ENCODE data around the gene ADARB2. TPM values are rescaled to one million over a fixed set of nuclear protein-coding genes. Genes with fewer than 3 reads are reported as not detected.
"Not testable (repeated sequence)": the region's sequence is repeated elsewhere in the genome, so short reads cannot be mapped to it uniquely, and the experiment has no call there.

ADARB2 gene
- total RNA-seq, 4 donors from 2014 or later, result 1.3 to 5.4 (median 1.8) TPM

DNA sequence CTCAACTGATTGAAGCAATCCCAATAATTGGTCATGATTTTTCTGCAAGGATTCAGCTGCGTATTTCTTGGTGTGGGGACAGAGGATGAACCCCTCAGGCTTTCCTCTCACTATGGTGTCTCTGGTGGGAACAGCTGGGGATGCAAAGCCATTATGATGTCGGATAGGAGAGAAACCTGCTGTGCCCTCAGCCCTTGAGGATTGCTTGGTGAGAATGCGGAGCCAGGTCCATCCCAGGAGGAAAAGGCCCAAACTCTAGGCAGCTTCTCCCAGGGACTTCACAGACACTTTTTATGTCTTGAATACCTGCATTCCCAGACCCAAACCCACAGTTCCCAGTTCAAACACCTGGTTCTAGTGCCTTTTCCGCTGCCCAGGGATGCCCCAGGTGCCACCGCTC, 379.2 kb downstream of the ADARB2 start:
- TF ChIP-seq, protein P1, sequence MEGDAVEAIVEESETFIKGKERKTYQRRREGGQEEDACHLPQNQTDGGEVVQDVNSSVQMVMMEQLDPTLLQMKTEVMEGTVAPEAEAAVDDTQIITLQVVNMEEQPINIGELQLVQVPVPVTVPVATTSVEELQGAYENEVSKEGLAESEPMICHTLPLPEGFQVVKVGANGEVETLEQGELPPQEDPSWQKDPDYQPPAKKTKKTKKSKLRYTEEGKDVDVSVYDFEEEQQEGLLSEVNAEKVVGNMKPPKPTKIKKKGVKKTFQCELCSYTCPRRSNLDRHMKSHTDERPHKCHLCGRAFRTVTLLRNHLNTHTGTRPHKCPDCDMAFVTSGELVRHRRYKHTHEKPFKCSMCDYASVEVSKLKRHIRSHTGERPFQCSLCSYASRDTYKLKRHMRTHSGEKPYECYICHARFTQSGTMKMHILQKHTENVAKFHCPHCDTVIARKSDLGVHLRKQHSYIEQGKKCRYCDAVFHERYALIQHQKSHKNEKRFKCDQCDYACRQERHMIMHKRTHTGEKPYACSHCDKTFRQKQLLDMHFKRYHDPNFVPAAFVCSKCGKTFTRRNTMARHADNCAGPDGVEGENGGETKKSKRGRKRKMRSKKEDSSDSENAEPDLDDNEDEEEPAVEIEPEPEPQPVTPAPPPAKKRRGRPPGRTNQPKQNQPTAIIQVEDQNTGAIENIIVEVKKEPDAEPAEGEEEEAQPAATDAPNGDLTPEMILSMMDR (IDR thresholded peaks at IDR 0.05), result no peak
- TF ChIP-seq EP300 (IDR thresholded peaks at IDR 0.05) (no peak), POLR2AphosphoS5 (IDR thresholded peaks at IDR 0.05) (no peak), POLR2A (IDR thresholded peaks at IDR 0.05) (no peak)
- peaks cover 29% of the 10 kb centered on the region for H3K27me3 ChIP-seq
- H3K4me3 ChIP-seq, result no peak overlapping the region
- H3K27ac ChIP-seq, result no peak overlapping the region
- no peaks in the 10 kb centered on the region for H3K36me3 ChIP-seq
- ATAC-seq, result no peak
- 88% methylated on average over 2 of the region's 5 CpGs; no CpG with 5 or more reads in 1 of the 2 donors for WGBS, 2 donors (ENCODE audit: low coverage in 1 of 2)
- no peaks in the 10 kb centered on the region for H3K9me3 ChIP-seq
- peaks cover 0 to 9% (median 0%) of the 10 kb centered on the region in 3 donors for H3K4me1 ChIP-seq

DNA sequence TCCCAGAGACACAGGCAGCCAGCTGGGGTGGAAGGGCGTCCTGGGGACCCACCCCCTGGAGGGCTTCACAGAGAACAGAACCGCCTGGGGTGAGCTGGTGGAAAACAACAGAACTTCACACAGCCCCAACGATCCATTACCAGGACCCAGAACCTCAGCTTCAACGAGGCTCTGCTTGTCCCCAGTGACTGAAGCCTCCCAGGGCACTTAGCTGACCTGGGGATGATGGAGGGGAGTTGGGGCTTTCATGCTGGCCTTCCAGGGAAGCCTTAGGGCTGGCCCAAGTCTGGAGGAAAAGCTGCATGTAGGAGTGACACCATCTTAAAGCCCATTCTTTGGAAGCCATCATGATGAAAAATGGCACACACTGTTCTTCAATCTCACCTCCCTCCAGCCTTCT, 381.0 kb downstream of the ADARB2 start:
- Histone ChIP-seq H3K27me3 (peaks cover 25% of the 10 kb centered on the region), H3K36me3 (no peaks in the 10 kb centered on the region), H3K9me3 (no peaks in the 10 kb centered on the region), H3K4me3 (no peak overlapping the region), H3K4me1 (peaks cover 0 to 9% (median 0%) of the 10 kb centered on the region in 3 donors), H3K27ac (no peak overlapping the region)
- whole genome bisulfite sequencing, 2 donors (ENCODE audit: low coverage in 1 of 2), result 20% methylated on average over 1 of the region's 4 CpGs; no CpG with 5 or more reads in 1 of the 2 donors
- ATAC-seq, result no peak
- no peak for TF ChIP-seq EP300 (IDR thresholded peaks at IDR 0.05)
- no peak for TF ChIP-seq POLR2A (IDR thresholded peaks at IDR 0.05)
- no peak for TF ChIP-seq POLR2AphosphoS5 (IDR thresholded peaks at IDR 0.05)
- TF ChIP-seq, protein P1 (IDR thresholded peaks at IDR 0.05), result no peak

DNA sequence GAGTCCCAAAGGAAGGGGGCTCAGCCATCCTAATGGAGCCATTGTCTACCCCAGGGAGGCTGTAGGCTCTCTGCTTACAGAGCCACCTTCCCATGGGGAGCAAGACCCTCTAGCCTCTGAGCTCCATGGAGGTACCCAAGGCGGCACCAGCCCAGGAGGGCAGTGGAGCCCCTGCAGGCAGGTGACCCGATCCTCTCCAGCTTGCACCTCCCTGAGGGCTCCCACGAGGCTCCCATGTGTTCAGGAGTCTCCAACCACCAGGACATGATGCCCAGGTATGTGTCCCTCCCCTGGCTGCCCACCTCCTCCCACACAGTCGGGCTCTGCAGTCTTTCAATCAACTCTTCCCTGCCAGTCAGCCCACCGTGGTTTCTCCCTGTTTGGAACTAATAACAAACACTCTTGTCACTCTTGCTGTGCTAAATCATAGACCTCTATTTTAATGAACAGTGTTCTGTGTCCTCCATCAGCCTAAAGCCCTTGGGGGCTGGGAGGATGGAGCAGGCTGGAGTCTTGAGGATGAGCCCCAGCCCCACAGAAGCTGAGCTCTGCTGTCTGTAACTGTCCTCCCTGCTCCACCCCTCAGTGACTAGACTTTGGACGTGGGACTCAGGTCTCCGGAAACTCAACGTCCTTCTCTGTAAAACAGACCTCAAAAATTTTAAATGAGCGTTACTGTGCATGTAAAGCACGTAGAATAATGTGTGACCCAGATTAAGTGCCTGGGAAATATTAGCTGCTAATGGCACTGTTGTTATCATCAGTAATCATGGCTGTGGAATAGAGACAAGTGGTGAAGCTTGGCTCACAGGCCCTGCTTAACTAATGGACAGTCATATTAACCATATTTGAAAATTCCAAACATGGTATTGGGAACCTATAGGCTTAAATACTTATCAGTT, 382.3 kb downstream of the ADARB2 start:
- ATAC-seq, result no peak

DNA sequence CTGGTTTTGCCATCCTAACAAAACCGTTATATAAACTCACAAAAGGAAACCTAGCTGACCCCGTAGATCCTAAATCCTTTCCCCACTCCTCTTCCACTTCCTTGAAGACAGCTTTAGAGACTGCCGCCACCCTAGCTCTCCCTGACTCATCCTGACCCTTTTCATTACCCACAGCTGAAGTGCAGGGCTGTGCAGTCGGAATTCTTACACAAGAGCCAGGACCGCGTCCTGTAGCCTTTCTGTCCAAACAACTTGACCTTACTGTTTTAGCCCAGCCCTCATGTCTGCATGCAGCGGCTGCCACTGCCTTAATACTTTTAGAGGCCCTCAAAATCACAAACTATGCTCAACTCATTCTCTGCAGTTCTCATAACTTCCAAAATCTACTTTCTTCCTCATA, 385.0 kb downstream of the ADARB2 start:
- H3K4me1 ChIP-seq, ATAC-seq, H3K27ac ChIP-seq, H3K4me3 ChIP-seq, H3K36me3 ChIP-seq, H3K9me3 ChIP-seq: not testable (repeated sequence)
- WGBS, 2 donors (ENCODE audit: low coverage in 1 of 2), result 85 to 86% methylated on average over 6 to 7 of the region's 7 CpGs
- H3K27me3 ChIP-seq, result peaks cover 16% of the 10 kb centered on the region

More for the DNA sequence above, 382.3 kb downstream of the ADARB2 start:
- 42 to 51% methylated on average over 4 to 7 of the region's 10 CpGs for WGBS, 2 donors (ENCODE audit: low coverage in 1 of 2)
- TF ChIP-seq POLR2AphosphoS5 (IDR thresholded peaks at IDR 0.05) (no peak), EP300 (IDR thresholded peaks at IDR 0.05) (no peak), POLR2A (IDR thresholded peaks at IDR 0.05) (no peak)
- TF ChIP-seq, protein P1 (IDR thresholded peaks at IDR 0.05), result no peak
- Histone ChIP-seq H3K36me3 (no peaks in the 10 kb centered on the region), H3K9me3 (no peaks in the 10 kb centered on the region), H3K27ac (no peak overlapping the region), H3K4me3 (no peak overlapping the region), H3K27me3 (peaks cover 16% of the 10 kb centered on the region), H3K4me1 (no peaks in the 10 kb centered on the region)

DNA sequence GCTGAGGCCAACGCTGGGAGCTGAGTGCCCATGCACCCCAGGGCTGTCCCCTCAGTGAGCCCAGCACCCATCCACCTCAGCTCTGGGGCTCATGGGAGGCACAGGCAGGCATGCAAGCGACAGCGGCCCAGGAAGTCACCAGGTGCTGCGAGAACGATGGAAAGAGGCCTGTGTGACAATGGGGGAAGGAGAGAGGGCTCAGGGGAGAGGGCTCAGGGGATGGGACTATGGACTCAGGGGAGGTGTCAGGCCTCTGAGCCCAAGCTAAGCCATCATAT, 388.6 kb downstream of the ADARB2 start:
- 72 to 100% methylated on average over 2 of the region's 5 CpGs for WGBS, 2 donors (ENCODE audit: low coverage in 1 of 2)
- no peak for ATAC-seq
- no peaks in the 10 kb centered on the region for H3K27me3 ChIP-seq

More for the DNA sequence above, 388.6 kb downstream of the ADARB2 start:
- Histone ChIP-seq H3K4me3 (no peak overlapping the region), H3K4me1 (no peaks in the 10 kb centered on the region), H3K9me3 (no peaks in the 10 kb centered on the region), H3K36me3 (no peaks in the 10 kb centered on the region), H3K27ac (no peak overlapping the region)
- no peak for TF ChIP-seq POLR2AphosphoS5 (IDR thresholded peaks at IDR 0.05)
- TF ChIP-seq, protein P1 (IDR thresholded peaks at IDR 0.05), result no peak
- TF ChIP-seq EP300 (IDR thresholded peaks at IDR 0.05), result no peak
